HG03108 (cell line): Measurements from ENCODE around the gene KDM3B.

ENCODE experiments used
- ATAC-seq: cut with Tn5 transposase; IDR thresholded peaks from one replicate; pipeline ENCODE4 v1.9.1; 2021; ENCODE audit warnings: moderate library complexity; ENCODE audit not compliant: unreplicated experiment

KDM3B gene

DNA sequence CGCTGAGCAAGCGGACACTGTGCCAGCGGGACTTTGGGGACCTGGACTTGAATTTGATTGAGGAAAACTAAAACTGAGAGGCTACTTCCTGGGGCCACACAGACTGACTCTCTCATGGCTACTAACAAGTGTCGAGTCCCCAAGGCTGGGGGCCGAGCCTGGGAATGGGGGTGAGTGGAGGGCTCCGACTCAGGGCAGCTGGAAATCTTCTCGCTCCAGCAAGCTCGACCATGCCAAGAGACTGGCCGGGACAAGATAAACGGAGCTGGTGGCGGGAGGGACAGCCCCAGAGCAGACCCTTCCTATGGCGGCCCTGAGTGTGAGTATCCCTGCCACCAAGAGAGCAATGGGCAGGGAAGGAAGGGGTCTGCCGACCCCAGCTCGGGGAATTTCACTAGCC, 5.6 kb upstream of the KDM3B start:
- no peak for ATAC-seq

DNA sequence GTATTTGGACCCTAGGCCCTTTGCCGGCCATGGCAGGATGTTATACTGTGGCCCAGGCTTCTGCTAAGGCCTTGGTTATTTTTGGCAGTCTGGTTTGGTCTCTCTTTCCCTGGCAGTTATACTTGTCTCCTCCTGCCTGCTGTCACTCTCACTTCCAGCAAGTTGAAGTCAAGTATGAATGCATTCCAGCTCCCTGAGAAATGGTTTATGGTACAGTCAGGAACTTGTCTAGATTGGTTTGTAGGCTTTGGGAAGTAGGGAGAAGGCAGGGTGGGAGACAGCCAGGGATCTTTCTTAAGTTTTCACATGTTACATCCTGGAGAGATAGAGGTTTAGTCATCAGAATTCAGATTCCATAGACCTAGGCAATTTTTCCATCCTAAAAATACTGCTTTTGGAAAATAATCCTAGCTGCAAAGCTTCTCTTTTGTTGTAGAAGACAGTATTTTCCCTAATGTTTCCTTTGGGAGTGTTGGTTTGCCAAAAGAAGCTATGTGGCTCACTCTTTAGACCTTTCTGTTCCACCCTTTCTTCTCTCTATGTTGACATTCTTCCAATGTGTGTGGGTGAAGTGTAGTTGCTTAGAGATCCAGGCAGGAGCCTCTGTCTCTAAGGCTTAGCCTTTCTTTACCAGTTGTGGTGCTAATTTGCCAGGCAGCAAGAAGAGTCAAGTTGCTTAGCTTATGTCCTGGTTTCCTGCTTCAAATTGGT, 2.5 kb upstream of the KDM3B start:
- ATAC-seq: no peak

DNA sequence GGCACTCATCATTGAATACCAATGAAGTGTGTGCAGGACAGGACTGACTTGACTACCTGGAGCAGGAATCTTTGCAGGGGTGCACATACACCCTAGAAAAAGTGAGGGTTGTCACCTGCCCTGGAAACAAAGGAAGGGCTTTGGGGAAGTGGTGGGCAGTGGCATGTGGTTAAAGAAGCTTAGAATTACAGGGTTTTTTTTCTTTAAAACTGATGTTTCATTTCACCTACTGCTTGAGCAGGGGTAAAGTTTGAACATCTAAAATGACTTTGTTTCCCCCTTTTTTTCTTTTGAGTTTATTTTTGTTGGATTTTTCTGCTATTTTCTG, 2.0 kb upstream of the KDM3B start:
- no peak for ATAC-seq

DNA sequence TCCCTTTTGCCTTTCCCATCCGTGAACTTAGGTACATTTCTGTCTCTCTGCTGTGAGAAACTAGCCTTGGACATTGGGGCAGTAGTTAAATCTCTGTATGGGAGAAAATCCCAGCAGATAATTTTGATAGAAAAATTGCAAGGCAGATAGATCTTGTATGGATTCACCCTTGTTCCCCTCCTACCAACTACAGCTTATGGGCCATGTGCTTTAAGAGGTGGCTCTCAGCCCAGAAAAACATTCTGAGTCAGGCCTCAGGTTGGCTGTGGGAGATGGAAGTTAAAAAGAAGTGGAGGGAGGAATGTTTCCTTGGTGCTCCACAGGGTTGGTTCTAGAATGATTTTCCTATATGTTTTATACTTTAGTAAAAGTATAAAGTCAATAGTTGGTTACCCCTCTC, 1.4 kb upstream of the KDM3B start:
- ATAC-seq: no peak

DNA sequence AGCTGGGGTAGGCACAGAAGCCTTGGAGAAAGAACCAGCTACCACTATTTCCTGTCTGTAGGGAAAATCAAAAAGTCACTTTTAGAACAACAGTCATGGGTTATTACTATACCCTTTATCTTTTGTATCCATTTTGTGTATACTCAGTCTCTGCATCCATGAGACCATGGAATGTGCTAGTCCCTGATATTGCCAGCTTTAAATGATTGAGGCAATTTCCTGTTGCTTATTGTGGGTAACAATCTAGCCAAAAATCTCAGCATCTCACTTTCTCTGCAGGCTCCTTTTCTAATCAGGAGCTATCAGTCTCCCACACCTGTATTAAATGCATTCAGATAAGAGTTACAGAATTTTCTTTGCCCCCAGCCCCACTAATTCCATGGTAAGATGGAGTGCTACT, 968 bp upstream of the KDM3B start:
- no peak for ATAC-seq

DNA sequence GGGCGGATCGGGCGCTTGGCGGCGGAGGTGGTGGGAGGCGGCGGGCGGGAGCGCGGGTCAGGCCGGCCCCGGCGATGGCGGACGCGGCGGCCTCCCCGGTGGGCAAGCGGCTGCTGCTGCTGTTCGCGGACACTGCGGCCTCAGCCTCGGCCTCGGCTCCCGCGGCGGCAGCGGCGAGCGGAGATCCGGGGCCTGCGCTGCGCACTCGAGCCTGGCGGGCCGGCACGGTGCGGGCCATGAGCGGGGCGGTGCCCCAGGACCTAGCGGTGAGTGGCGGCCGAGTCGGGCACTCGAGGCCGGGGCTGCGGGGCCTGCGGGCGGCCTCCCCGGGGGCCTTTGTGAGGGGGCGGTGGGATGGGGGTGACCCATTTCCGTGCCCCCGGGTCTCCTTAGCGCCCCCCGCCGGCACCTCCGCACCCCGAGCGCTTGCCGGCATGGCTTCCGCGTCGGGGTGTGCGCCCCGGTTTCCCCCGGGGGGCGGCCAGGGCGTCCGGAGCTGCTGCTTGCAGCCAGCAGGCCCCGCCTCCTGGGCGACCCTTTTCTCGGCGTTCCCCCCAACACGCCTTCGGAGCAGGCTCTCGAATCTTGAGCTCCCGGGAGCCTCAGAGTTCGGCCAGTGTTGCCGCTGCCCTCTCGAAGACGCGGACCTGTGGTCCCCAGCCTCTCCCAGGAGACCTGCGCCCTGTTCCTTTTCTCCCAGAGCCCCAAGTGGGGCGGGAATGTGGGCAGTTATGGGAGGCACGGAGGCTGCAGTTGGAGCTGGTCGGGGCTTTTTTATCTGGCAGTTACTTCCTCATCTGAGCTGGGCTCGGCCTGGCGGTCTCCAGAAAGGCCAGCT, 456 bp downstream of the KDM3B start:
- ATAC-seq: peak; percentile 39

DNA sequence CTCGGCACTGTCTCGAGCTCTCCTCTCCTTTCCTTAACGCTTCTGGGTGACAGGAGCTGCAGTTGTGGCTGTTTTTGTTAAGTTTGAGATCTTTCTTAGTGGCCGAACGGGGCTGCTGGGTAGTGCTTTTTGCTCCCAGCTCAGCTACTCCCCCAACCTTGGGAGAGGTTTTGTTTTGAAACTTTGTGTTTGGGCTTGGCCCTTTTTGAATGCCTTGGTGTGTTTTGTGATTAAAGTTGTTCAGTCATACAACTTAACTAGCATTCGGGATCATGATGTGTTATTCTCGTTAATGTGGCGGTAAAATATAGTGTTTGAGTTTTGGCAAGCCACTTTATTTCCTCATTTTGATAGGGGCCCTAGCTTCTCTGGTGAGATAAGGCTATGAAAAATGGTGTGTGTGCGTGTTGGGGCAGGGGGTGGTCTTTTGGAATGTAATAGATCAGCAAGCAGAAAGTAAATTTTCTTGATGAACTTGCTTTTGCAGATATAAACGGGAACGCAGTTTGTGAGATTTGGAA, 1.1 kb downstream of the KDM3B start:
- ATAC-seq: no peak

DNA sequence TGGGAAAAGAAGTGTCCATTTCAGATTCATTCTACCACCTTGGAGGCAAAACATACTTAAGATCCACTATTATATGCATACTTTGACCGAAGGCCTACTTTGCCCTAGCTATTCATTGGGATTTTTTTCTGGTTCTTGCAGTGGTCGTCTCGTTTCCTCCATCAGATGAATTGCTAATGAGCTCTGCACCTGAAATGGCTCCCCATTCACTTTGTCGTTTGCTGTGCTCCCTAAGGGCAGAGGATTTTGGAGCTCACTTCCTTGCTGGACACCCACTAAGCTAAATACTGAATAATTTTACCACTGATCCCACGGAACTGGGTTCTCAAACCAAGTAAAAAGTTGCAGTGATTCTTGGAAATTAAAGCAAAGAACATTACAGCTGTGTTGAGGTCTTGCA, 1.9 kb downstream of the KDM3B start:
- no peak for ATAC-seq

DNA sequence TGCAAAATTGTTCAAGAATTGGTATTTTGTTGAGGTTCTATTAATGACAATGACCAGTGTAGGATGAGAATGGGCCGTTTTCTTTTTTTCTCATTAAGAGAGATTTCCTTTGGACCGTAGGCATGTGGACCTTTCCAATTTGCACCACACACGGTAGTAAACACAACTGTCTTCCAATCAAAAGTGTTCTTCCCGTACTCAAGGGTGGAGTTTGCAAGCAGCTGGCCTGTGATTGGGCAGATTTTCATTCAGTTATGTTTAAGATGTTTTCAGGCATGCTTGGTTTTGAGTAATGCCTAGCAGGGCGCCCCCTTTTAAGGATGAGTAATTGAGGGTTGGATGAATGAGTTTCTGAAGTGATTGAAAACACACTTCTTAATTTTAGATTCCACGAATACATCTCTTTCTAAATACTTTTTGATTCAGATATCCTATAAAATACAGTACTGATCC, 2.5 kb downstream of the KDM3B start:
- peak; percentile 40 for ATAC-seq

DNA sequence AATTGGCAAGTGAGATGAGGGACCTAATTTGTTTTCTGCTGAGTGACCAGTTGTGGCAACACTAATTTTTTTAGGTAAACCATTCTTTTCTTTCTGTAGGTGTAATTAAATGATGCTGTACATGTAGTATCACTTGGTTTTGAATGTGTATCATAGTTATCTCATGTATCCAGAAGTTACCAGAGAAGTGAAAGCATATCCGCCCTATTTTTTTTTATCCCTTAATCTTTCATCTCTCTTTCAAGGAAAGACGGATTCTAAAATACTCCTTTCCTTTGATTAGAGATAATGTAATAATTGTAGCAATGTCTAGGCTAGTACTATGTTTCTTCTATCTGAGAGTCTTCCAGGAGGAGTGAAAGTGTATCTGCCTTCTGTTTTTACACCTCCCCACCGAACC, 7.1 kb downstream of the KDM3B start:
- ATAC-seq: no peak

DNA sequence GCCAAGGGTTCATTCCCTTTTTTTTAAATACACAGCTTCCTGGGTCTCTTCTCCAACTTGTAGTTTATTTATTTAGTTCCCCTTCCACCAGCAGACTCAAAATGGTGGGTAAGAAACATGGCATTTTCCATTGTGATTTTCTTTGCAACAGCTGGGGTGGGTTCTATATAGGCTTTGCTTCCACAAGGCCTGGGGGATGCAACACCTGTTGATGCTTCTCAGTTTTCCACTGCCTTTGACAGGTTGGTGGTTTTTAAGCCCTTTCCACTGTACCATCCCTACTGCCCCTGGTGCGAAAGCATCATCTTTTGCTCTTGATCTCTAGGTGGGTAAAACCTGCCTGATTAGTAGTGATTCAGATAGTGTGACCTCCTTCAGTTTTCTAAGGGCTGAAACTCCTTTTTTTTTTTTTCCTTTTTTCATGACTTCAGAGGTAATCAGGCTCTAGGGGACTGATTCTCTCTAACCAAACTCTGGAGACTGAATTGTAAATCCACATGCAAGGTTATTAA, 8.5 kb downstream of the KDM3B start:
- ATAC-seq: no peak

DNA sequence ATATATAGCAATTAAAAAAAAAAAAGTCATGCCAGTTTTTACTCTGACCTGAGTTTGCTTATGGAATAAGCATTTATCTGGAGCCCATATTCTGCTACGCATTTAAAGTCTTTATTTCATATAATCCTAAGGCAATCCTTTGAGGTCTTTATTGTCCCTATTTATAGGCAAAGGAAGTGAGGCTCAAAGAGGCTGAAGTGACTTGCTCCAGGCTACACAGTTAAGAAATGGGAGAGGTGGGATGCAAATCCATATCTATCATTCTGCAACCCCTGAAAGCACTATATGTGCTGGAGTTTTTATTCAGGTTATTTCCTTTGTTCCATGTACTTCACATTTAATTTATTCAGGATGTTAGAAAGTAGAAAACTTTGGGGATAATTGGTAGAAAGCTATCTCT, 12.1 kb downstream of the KDM3B start:
- ATAC-seq: no peak

DNA sequence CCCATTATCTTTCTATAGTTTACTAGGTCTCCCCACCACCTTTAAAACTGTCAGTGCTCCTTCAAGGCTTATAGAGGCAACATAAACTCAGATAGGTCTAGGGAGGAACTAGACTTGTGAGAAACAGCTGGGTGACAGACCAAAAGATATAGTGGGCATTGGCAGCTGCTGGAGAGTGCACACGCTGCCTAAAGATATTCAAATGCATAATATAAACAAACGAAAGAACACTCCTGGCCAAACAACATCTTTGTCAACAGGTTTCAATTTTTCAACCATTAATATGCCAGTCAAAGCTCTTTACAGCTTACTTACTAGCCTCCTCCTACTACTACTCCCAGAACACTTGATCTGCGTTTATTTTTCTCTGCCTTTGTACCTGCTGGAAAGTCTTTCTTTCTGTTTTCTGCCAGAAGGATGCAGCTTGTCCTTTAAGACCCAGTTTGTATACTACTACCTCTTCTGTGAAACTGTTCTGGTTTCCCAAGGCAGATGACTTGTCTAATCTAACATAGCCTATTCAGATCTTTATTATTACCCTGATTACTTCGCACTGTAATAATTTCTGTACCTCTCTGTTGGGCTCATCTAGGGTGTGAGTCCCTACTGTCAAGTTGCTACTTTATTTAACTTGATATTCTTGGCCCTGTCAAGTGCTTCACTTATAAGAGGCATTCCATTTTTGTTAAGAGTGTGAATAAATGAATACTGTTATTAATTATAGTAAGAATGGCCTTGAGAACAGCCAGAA, 14.3 kb downstream of the KDM3B start:
- no peak for ATAC-seq

DNA sequence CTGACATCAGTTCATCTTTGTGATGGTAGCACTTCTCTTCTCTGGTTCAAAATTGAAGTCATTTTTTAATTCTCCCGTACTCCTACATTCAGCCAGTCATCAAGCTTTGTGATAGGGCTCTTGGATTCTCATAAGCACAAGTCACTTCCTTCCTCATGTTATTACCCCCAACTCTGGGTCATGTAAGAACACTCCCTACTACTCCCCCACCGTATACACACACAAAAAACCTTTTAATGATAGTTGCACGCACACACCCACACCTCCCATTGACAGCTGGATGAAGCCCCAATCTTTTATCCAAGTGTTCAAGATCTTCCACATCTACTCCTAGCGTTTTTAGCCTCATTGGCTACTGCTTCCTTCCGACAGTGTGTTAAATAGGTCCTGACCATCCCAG, 16.8 kb downstream of the KDM3B start:
- no peak for ATAC-seq

DNA sequence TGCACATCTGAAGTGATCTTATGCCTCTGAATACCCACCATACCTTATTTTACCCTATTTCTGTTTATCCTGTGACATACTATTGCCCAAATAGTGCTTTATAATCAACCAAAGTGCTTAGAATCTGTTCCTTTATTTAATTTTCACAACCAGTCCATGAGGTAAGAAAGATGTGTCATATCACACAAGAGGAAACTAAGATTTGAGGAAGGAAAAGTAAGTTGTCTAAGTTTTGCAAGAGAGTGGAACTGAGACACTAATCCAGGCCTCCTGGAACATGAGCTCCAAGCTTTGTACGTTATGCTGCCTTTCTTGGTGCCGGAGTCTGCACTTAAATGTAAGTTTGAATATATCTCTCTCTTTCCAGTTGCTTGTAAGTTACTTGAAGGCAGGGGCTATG, 17.2 kb downstream of the KDM3B start:
- no peak for ATAC-seq

DNA sequence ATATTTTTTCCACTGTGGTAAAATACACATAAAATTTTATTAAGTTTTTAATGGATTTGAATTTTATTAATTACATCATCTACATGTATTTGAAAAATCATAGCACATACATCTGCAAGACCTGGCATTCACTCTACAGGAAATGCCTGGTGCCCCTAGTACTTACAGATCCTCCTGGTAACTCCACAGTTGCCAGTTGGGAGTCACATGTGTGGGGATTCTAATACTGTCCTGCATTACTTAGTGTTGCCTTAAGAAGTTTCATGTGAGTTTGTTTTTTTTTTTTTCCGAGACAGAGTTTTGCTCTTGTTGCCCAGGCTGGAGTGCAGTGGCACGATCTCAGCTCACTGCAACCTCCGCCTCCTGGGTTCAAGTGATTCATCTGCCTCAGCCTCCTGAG, 18.1 kb downstream of the KDM3B start:
- no peak for ATAC-seq

DNA sequence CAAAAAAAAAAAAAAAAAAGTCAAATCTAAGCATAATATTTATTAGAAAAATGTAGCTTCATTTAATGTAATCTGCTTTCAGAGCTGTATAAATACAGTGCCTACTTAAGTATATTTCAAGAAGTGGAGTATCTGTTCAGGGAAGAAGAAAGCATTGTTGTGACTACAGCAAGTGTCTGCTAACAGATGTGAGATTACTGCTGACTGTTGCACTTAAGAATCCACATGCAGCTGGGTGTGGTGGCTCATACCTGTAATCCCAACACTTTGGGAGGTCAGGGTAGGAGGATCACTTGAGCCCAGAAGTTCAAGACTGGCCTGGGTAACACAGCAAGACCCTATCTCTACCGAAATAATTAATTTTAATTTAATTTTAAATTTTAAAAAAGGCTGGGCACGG, 19.0 kb downstream of the KDM3B start:
- no peak for ATAC-seq

DNA sequence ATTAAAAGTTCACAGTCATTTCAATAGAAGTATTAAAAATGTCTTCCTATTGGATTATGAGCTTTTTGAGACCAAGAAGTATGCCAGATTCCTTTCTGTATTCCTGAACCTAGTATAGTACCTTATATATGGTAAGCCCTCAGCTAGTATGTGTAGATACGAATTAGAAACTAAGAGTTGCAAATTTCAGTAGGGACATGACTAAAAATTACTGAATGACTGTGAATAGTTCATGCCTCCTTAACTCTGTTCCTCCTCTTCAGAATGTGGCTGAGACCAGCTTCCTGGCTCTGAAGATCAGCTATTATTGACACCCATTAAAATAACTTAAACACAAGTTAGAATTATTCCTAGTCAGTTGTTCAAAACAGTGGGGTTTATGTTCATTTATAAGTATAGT, 19.7 kb downstream of the KDM3B start:
- ATAC-seq: peak; percentile 68

DNA sequence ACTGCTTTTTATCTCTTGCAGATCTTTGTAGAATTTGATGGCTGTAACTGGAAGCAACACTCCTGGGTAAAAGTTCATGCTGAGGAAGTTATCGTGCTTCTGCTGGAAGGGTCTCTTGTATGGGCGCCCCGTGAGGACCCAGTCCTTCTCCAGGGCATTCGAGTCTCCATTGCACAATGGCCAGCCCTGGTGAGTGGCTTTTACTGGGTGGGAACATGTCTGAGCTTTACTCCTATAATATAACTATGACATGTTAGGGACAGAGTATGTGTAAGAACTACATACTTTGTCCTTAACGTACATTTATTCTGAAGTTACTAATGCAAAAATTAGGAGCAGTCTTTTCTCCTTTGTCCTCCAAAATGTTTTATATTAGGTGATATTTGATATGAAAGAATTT, 20.2 kb downstream of the KDM3B start:
- ATAC-seq: no peak

DNA sequence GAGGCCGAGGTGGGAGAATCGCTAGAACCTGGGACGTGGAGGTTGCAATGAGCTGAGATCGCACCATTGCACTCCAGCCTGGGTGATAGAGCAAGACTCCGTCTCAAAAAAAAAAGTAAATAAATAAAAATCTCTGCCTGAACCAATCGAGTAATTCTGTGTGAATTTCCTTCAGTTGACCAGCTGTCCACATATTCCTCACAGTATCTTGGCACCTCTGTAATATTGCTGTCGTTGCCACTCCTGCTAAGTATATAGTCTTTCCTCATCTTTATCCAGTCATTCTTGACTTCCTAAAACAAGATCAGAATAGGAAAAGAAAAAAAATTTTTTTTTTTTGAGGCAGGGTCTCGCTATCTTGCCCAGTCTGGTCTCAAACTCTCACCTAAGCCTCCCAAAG, 29.9 kb downstream of the KDM3B start:
- ATAC-seq: no peak

DNA sequence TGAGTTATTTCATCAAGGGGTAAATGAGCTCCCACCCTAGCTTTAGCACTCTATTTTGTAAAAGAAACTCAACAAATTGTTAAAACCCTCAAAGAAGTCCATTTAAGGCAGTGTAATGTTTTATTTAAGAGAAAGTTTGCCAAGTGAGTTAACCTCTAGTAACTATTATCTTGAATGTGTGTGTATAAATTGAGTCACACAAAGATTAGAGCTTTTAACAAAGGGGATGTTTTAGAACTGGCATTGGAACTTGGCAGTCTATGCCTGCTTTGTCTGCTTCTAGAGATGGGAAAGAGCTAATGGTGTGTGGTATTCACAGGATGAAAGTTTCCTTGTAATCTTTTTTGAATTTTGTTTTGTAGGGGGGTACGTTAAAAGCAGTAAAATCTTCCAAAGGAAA, 33.2 kb downstream of the KDM3B start:
- ATAC-seq: no peak

DNA sequence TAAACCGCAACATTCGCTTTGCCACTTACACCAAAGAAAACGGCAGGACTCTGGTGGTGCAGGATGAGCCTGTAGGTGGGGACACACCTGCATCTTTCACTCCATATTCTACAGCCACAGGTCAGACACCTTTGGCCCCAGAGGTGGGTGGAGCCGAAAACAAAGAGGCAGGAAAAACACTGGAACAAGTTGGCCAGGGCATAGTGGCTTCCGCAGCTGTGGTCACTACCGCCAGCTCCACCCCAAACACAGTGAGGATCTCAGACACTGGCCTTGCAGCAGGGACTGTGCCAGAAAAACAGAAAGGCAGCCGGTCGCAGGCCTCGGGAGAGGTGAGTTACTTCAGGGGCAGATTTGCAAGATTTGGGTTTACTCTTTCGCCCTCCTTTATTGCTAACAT, 33.8 kb downstream of the KDM3B start:
- ATAC-seq: no peak
